ENCODE results near the gene FAM124B.
"Not testable (repeated sequence)": the region's sequence is repeated elsewhere in the genome, so short reads cannot be mapped to it uniquely, and the experiment has no call there.

GRCh38 chr2:224382280-224382647, 19.6 kb downstream of the FAM124B start:
- TF ChIP-seq, protein P1, sequence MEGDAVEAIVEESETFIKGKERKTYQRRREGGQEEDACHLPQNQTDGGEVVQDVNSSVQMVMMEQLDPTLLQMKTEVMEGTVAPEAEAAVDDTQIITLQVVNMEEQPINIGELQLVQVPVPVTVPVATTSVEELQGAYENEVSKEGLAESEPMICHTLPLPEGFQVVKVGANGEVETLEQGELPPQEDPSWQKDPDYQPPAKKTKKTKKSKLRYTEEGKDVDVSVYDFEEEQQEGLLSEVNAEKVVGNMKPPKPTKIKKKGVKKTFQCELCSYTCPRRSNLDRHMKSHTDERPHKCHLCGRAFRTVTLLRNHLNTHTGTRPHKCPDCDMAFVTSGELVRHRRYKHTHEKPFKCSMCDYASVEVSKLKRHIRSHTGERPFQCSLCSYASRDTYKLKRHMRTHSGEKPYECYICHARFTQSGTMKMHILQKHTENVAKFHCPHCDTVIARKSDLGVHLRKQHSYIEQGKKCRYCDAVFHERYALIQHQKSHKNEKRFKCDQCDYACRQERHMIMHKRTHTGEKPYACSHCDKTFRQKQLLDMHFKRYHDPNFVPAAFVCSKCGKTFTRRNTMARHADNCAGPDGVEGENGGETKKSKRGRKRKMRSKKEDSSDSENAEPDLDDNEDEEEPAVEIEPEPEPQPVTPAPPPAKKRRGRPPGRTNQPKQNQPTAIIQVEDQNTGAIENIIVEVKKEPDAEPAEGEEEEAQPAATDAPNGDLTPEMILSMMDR (IDR thresholded peaks at IDR 0.05), result not testable (repeated sequence)
- TF ChIP-seq POLR2A (IDR thresholded peaks at IDR 0.05), result not testable (repeated sequence)

Data from esophagus squamous epithelium (tissue), 4 donors.